Islet of Langerhans (tissue), 1 donor: ENCODE measurements around the gene SNRPA1.
"Not testable (repeated sequence)": the region's sequence is repeated elsewhere in the genome, so short reads cannot be mapped to it uniquely, and the experiment has no call there.

Experiments
- FAIRE-seq: peaks from one replicate; lab custom pipeline; 2011; peaks lifted over from hg19 to GRCh38; lab: Jason Lieb, UNC

Gene SNRPA1

DNA sequence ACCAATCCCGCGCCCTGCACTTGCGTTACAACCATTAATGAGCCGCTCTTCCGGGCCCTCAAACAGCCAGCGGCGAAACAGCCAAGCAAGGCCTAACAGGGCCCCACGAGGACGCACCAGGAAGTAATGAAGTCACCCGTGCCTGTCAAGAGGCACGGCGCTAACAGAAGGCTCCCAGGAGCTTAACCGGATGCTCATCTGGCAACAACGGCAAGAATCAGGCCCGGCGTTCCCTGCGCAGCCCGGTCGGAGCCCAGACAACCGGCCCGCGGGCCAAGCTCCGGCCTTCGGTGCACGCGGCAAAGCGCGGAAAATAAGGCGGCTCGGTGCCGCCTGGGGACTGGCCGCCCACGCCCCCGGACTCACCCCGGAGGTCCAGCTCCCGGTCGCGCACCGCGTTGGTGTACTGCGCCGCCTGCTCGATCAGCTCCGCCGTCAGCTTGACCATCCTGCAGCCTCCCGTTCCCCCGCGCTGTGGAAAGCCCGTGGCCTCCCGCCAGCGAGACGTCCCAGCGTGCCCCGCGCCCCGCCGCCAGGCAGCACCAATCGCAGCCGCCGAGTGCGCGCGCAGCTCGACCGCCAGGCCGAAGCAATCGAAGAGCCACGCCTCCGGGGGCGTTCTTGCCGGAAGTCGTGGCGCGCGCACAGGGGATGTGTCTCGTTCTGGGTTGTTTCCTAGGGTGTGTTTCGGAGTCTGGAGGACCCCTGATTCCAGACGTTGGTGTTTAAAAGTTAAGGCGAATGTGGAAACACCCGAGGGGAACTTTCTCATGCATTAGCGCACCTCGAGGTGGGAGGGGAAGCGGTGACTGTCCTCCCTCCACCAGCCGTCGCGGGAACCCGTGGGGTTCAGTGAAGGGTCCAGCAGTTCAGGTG, at the start of gene SNRPA1:
Gene SNRPA1, minus strand, starts transcription at position 518 of the 876 bp plus-strand sequence. Its CDS starts 70 bp downstream, at position 448.
- no peak for FAIRE-seq

DNA sequence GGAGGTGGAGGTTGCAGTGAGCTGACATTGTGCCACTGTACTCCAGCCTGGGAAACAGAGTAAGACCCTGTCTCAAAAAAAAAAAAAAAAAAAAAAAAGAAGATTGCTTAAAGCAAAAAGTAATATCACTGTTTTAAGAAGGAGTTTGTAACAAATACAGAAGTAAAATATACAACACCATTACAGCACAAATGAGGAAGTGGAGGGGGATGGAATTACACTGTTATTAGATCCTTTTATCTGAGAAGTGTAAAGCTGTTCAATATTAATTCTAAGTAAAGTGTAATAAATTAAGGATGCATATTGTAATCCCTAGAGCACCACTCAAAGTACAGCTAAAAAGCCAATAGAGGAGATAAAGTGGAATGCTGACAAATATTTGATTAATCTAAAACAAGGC, 47.0 kb upstream of the SNRPA1 start:
- no peak for FAIRE-seq

DNA sequence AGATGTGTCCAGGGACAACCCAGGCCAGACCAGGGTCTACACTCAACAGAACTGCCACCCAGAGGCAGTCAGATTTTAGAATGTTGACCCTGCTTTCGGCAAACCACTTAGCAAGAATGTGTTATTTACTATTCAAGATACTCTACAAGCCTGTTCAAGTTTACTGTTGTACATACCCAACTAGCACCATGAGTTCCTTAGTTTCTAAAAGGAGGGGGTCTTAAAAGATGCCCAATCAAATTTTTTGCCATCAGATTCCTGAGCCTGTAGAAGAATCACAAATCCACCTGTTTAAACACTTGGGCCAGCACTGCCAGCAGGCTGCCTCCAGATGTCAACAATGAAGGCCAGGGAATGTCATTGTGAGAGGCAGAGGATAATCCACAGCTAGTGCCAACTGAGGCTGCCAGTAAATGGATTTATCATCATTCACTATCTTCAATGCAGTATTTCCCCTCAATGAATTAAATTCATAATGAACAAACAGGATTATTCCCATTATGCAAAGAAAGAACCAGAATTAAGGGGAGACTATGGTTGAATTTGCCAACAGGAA, 43.5 kb upstream of the SNRPA1 start:
- no peak for FAIRE-seq

DNA sequence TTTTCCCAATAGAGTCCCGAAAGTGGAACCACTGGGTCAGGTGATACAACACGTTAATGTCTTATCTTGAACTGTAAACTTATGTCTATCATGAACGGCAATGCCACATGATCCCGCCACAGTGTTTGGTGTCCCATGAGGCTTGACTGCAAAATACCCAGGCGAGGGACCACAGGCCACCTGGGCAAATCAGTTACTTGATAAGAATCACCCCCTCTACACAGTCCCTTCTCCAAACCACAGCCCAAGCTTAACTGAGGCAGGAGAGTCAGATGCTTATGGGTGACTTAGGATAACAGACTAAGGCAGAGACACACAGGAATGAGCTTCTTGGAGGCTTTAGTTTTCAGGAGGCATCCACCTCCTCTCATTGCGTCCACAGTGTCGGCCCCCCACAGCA, 42.9 kb upstream of the SNRPA1 start:
- FAIRE-seq = no peak

DNA sequence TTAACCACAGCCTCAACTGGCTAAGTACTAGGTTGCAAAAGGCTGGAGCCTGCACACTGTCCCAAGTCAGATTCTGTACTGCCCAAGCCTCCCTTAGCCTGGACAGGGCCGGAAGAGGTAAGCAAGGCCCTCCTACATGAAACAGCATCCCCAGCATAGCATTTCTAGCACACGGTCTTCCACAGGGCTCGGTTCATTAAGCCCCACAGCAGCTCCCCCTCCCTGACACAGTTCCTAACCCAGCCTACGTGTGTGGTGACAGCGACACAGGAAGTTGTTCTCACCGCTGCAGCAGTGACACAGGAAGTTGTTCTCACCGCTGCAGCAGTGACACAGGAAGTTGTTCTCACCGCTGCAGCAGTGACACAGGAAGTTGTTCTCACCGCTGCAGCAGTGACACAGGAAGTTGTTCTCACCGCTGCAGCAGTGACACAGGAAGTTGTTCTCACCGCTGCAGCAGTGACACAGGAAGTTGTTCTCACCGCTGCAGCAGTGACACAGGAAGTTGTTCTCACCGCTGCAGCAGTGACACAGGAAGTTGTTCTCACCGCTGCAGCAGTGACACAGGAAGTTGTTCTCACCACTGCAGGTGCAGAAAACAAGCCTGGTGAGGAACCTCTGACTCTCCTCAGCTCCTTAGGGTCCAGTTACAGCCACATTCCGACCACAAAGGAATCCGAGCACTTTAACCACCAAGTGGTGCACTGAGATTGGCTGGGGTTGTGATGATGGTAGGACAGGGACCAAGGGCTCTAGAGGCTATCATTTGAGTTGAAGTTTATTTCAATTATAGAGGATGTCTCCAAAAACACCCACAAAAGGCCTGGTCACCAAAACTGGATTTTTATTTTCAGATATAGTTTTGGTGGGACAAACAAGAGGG, 39.1 kb upstream of the SNRPA1 start:
- FAIRE-seq = not testable (repeated sequence)

DNA sequence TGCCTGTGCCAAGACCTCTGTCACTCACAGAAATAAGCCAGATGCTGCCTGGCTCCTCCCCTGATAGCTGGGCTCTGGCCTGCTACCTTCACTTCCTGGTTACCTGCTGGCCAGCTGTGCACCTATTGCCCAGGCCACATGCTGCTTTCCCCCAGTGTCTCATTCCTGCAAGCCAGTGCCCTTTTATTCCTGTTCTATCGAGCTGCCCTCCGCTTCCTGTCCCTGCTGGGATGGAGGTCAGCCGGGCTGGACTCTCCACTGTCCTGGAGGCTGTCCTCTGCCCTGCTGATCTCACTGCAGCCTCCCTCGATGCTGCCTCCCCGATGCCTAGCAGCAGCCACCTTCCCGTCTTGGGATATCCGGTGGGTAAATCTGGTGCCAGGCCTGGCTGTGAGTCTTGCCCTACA, 37.0 kb upstream of the SNRPA1 start:
- FAIRE-seq = no peak

DNA sequence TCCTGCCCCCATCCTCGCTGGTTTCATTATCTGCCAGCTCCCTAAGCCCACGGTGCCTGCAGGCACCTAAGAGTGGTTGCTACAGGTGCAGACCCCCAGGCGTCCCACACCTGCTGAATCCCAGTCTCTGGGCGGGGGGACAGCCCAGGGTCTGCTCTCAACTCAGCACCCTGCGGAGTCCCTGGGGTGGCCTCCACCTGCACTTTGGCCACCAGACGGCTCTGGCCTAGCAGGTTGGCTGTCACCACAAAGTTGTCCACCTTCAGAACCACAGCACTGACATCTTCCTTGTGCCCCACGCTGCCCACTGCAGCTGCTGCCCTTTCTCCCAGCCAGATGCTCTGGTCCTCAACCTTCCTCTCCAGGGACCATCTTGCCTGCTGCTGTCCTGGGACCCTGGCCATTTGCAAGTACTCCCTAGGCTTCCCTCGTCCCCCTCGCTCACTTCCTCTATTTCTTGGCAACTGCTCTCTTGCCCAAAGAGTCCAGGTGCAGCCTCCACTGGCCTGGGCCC, 34.9 kb upstream of the SNRPA1 start:
- no peak for FAIRE-seq

DNA sequence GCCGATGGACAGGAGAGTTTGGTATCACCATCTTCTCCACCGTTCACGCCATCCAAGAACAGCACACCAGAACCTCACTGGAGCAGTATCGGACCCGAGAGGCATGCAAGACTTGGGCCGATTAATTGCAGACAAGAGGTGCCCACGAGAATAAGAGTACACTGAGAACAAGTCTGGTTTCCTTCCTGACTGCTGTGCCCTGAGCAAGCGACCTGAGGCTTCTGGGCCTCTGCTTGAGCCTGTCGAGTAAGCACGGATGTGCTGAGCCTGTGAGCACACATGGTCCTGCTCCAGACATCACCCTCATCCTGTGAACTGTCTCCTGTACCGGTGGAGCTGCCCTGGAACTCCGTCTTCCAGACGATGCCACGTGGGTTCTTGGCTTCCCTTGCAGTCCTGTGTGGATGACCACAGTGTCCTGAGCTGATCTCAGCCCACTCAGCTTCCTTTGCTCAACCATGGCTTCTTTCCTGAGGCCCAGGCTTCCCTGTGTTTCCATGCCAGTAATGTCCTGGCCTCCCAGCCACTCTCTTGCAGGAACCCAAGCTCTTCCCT, 34.3 kb upstream of the SNRPA1 start:
- no peak for FAIRE-seq

DNA sequence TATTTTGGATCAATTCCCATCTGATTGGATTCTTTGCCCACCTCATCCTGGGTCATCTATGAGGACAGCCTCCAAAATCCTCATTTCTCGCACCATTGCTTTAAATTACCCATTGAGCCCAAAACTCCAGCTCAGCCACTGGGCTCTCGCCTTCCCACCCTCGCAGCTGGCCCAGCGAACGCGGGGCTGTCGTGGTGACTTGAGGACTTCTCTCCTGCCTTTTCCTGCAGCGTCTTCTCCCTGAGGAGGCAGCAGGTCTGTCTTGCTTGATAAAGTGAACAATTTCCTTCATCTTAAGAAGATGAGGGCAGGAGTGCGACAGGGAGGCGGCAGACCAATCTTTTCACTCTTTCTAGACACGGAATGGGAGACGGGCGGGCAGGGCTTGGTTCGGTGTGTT, 33.0 kb upstream of the SNRPA1 start:
- FAIRE-seq = no peak

DNA sequence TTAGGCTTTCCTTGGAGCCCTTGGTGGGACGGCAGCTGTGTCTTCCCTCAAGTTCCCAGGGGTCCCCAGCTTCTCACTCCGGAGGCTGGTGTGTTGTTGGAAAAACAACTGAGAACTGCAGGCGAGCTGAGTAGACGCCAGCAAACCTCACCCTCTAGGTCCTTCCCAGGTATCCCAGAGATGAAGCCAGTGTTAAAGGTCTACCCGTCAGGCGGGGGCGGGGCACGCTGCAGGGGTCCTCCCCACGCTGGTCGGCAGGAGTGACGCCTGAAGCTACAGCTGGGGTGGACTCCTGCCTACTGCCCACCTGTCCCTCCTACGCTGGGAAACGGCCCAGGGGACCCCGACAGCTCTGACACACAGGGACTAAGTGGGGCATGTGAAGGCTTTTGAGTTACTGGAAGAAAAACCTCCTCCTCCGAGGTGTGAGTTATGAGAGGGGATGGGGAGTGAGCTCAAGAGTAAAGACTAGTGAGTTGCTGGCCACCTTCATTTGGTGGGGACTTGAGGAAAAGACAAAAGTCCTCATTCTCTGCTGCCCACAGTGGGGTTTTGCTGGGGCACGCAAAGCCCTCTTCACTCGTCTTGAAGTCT, 32.2 kb upstream of the SNRPA1 start:
- FAIRE-seq = no peak

DNA sequence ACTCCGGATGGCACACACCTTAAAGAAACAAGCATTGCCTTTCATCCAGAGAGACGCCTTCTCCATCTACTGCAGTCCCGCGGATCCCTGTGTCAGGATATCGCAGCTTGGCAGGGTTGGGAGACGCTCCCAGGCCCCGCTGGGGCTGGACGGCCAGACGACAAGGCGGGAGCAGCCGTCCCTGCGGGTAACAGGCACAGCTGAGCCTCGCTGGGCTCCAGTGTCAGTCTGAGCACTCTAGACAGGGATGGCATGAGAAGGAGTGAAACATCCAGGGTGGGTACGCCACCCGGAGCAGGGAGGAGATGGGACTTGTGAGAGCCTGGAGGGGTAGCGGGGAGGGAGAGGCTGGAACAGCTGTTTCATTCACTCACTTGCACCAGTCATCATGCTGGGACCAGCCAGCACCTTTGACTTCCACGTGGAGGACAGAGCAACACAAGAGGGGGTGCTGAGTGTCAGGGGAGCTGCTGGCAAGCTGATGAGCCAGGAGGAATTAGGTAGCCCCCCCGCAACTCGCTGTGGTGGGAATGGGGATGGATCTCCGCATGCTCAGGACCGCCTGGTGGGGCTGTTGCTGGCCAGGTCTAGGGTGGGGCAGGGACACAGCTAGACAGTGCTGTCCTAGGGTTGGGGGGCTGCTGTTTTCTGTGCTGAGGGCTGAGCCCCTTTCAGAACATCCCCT, 31.6 kb upstream of the SNRPA1 start:
- no peak for FAIRE-seq

DNA sequence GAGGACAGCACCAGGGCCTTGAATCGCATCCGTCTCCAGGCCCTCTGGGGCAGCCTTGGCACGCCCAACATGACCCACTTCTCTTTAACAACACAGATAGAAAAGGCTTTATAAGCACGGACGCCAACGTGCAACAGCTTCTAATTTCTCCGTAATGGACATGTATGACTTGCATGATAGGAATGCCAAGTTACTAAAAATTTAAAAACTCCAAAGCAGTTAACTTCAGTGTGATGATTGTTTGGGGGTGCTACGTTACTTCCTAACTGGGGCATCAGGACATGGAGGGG, 30.9 kb upstream of the SNRPA1 start:
- FAIRE-seq = no peak

DNA sequence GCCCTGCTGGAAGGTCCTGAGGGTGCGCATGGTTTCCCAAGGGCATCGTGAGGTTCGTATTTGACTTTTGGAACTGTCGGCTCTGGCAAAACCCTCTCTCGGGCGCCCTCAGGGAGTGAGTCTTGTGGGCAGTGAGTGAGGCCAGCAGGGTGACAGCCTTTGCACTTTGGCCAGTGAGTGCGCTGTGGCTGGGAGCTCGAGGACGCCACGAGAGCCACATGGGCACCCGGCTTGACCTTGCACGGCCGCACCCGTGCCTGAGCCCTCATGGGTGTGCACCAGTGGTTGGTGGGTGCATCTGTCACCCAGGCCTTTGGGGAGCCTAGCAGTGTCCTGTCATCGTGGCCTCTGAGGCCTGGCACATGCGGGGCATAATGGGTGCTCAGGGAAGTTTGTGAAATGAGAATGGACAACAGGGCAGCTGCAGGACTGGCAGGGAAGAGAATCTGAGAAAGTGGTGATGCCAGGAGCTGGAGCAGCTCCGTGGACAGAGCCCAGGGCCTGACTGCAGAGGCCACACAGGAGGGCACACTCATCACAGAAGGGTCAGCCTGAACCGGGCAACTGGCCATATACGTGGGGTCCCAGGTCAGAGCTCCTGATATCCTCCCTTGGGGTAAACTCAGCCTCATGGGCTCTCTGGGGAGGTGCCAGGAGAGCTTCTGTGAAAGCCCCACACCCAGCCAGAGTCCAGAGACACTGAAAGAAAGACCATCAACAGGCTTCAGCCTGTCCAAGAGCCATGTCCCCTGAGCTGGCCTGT, 30.4 kb upstream of the SNRPA1 start:
- FAIRE-seq = no peak

DNA sequence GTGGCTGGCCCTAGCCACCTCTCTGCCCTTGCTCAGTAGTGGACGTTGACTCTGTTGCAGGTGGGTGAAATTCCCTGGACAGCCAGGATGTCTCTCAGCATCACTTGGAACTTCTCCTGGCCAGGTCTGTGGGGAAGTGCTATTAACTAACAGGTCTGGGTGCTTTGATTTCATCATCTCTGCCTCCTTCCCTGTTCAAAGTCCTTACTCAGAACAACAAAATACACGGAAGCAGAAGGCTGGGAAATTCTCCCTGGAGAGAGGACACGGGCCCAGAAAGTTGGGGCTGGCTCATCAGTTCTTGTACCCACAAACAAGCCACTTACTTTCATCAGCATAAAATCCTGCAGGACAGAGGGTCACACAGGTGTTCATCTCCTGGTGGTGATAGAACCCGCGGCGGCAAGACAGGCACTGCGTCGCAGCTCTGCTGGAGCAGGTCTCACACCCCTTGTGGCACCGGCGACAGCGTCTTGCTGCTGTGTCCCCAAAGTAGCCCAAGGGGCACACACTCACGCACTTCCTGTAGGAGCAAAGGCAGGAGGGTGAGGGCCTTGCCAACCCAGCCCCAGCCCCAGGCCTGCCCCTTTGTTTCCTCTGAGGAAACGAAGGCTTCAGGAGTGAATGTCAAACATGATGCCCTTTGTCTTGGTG, 29.6 kb upstream of the SNRPA1 start:
- FAIRE-seq = no peak

DNA sequence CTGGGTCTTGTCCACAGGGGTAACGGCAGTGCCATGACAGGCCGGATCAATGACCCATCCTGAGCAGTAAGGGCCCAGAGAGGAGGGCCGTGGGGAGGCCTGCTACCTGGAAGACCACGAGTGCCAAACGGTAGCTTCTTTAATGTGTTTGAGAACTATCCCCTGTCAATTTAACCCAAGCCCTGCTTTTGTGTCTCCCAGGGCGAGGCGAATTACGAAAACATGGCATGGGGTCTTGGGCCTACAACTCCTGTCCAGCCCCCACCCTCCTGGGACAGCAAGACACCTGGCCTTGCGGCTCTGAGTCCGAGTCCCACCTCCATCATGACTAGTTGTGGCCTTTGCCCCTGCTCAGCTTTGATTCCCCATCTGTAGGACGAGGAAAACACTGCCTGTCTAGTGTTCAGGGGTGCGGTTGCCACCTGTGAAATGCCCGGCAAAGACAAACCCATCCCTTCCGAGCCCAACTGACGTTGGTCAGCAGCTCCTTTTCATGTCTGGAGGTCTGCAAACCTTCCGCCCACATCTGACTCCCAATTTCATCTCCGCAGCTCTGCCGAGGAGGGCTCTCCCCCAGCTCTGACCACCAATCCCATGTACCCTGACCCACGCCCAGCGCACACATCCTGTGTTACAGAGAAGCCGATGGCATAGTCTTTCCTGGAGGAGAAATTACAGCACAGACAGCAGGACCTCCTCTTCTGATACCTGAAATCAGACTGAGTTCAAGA, 28.9 kb upstream of the SNRPA1 start:
- FAIRE-seq = no peak

DNA sequence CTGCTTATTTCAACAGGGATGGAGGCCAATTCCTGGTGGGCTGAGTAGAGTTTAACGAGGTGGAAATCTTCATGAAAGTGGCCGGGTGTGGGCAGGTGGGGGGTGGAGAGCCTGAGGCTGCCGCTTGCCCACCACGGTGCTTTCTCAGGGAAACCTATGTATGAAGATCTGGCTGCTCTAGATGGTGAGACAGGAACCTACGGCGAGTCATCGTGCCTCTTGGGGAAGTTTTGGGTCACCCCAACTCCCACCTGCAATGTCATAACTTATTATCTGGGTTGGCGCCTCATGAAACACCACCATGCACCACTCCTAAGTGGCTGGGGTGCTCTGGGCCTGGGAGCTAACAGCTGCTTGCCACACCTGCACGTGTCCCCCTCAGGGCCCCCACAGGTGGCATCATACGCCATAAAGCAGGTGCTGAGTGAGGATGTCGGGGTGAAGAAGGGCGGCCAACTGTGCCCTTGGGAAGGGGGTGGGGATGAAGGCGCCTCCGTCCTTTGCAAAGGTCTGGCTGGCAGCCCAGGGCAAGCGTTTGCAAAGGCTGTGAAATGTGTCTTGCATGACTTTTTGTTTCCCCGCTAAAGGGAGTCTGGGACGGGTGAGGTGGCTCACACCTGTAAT, 27.9 kb upstream of the SNRPA1 start:
- FAIRE-seq = no peak

DNA sequence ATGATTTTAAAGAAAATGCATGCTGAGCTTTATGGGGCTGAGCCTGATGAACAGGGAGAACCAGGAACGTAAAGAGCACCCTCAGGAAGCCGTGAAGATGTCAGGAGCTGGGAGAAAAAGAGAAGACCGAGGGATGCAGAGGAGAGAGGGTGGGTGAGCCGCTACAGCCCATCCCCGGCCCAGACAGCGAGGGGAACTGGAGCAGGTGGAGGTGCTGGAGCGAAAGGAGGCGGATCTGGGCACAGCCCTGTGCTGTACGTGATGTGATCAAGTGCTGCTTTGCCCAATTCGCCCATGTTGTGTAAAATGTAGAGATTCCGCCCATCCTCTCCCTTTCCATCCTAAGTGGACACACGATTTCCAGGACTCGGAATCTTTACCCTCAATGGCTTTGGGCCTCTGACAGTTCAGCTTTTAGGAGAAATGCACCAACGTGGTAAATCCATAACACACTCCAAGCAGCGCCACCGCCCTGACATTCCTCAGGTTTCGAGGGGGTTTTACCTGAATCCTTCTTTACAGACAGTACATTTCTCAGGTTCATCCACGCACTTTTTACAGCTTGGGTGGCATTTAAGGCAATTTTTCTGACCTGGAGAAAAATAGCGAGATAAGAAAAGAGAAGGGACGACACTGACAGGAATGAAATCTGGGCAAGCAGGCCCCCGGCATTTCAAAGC, 27.1 kb upstream of the SNRPA1 start:
- no peak for FAIRE-seq

DNA sequence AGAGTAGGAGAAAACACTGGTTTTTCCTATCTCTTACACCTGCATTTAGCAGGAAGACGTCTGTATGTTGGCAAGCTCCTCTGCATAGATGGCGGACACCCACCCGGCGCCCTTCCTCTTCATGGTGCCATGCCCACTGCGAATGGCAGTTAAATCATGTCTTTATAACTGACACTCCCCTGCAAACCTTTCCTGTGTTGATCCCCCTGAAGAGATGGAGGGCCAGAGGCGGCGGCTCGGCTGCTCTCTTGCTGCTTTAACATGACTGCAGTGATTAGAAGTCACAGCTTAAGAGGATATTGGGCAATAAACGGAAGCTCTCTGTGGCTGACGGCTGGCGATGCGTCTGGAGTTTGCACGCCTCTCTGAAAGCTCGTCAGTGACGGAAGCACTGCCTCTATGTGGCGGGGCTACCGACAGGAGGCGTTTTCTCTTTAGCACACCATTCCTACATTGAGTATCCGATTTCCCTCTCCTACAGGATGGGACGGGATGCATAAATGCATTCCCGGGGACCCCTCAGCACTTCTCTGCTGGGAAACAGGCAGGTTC, 25.5 kb upstream of the SNRPA1 start:
- no peak for FAIRE-seq
